T-helper 9 cell (primary cell): ENCODE measurements around the gene GMCL2.

Experiments
- DNase-seq: peaks from one replicate; pipeline ENCODE4 v3.0.0-alpha.2; 2020

GMCL2 gene

DNA sequence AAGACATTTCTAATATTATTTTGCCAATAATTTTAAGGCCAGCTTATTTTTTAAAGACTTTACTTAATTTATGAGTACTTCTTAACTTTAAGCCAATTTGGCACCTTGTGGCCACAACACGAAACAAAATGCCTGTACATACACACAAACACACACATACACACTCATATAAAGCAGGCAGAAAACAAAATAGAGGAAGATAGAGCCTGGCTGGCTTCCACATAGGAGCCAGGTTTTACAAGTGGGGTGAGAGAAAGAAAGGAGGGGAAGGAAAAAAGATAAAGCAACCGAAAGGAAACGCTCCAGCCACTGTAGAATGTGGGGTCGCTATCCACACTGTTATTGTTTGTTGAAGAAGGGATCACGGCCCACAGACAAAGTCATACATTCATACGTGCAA is 10.4 kb downstream of the GMCL2 start:
- no peak for DNase-seq

DNA sequence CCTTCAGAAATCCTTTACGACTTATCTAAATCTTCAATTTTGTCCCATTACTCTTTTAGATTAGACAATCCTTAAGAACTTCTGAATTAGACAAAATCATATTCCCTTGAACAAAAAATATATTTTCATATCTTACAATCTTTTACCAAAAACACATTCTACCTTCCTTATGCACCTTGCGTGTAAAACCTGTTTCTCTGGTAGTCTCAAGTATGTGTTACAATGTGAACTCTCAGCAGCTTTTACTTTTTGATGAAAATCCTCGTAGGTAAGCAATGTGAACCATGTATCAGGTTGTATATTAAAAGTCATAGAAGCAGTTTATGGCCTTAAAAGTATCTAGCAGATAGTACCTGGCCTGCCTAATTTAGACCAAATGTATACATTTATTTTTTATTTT is 12.7 kb downstream of the GMCL2 start:
- DNase-seq, result no peak

DNA sequence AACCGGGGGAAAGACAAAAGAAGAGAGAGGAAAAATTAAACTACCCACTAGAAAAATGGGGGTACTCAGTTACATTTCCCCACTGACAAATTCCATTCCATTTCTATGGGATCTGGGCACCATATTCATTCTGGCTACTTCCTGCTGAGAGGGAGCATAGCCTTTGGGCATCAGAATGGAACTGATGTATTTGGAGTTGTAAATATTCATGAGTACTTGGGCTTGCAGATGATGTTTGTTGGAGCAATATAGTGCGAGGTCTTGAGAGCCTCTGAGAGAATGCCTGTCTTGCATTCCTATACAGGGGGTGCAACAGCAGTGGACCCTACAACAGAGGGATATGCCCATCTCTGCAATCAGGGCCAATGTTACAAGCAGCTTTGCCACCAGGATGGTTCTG is 16.7 kb downstream of the GMCL2 start:
- DNase-seq, result no peak

DNA sequence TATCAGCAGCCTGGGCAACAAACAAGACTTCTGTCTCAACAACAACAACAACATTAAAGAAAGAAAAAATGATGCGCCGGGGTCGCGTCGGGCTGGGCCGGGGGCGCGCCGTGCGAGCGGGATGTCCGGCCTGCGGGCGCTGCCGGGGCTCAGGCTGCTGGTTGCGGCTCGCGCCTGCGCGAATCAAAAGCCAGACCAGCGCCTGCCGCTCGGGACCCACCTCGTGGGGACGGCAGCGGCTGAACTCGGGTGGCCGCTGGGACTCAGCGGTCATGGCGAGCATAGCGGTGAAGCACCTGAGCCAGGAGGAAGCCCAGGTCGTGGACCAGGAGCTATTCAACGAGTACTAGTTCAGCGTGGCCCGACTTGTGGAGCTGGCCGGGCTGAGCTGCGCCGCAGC is 21.6 kb downstream of the GMCL2 start:
- no peak for DNase-seq

DNA sequence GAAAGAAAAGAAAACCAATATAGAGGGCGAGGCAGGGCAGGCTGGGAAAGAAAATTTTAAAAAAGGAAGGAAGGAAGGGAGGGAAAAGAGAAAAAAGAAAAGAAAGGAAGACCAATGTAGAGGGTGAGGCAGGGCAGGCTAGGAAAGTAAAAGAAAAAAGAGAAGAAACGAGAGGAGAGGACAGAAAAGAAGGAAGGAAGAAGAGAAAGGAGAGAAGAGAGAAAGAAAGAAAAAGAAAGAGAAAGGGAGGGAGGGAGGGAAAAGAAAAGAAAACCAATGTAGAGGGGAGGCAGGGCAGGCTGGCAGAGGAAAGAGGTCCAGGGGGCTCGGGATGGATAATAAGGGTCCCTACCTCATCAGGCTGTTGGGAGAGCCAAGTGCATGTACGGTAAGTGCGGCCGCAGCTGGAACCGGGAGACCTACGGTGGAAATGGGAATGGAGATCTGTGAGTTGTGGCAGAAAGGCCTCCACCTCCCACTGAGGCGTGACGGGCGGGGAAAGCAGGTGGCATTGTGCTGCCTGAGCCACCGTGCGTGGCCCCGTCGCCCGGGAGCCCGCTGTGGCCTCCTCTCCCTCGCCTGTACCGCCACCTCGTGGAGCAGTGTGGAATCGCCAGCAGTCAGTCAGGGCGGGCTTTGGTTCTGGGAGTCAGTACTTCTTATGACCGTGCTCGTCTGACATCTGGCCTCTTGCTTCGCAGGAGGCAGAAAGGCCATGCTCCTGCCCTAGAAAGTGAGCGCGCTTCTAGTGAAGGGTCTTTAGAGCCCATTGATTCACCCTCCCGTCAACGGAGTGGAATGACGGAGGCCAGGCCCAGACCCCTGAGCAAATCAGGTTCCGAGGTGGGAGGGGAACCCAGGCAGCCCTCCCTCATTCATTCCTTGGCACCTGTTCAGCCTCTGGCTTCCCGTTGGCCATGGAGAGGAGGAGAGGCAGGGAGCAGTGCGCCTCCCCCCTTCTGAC is 23.1 kb downstream of the GMCL2 start:
- peak; percentile 95 for DNase-seq

DNA sequence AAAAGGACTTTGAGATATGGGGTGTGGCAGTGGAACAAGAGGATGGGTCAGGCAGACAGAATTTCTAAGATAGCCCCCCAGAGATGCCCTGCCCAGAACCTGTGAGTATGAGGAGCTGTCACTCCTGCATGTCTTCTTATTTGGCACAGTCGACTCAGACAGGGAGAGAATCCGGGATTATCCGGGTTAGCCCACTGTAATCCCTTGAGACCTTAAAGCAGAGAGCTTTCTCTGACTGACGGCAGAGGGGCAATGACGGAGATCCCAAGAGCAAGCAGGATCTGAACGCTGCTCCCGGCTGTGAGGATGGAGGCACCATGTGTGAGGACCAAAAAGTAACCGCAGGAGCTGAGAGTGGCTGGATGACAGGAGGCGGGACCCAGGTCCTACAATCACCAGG is 24.7 kb downstream of the GMCL2 start:
- DNase-seq, result no peak

DNA sequence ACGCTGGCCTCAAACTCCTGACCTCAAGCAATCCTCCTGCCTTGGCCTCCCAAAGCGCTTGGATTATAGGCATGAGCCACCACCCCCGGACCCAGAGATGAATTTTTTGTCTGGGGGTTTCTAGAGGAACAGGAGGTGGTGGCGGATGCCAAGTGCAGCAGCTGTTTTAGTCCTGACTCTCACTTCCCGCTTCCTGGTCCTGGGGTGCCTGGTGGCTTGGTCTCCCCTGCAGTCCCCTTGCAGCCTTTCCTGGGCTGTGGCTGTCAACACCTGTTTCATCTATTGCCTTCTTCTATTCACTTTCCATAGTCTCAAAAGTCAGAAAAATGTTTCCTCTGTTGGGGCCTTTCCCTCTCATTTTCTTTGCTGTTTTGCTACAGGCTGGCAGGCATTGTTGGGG is 27.0 kb downstream of the GMCL2 start:
- DNase-seq, result no peak

DNA sequence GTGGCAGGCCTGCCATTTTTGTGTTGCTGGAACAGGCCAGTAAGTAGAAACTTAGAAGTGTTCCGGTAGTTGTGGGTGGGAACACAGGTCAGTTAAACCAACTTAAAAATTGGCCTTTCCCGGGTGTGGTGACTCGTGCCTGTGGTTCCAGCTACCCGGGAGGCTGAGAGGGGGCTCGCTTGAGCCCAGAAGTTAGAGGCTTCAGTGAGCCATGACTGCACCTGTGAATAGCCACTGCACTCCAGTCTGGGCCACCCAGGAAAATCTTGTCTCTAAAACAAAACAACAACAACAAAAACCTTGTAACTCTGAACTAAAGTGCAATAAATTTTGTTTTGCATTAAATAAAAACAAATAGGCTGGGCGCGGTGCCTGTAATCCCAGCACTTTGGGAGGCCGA is 32.1 kb downstream of the GMCL2 start:
- DNase-seq, result no peak

DNA sequence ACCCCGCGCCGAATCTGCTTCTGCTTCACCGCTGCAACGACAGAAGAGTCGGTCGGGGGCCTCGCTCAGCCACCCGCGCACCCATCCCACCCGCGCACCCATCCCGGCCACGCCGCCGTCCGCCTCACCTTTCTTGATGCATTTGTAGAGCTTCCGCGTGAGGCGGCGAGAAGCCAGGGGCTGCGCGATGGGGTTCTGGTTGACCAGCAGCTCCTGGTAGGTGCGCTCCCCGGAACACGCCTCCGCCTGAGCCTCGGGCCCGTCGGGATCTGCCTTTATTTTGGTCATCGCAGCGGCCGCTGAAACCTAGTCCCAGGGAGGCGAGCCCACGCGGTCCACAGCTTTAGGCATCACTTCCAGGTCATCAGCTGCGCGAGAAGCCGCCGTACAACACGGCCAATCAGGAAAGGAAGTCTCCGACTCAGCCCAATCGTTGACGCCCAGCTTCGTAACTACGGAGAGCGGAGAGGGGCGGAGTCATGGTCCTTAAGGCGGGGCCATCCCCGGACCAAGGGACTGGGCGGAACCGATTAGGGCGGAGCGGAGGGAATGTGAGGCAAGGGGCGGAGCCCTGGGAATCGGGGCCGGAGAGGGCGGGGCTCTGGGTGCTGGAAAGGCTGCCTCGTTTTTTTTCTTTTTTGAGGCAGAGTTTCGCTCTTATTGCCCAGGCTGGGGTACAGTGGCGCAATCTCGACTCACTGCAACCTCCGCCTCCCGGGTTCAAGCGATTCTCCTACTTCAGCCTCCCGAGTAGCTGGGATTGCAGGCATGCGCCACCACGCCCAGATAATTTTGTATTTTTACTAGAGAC is 33.4 kb downstream of the GMCL2 start, which contains the start of gene NHP2:
Gene NHP2, minus strand, starts transcription at position 356 of the 811 bp plus-strand sequence. Its CDS starts 68 bp downstream, at position 288.
- peak; percentile 96 for DNase-seq

DNA sequence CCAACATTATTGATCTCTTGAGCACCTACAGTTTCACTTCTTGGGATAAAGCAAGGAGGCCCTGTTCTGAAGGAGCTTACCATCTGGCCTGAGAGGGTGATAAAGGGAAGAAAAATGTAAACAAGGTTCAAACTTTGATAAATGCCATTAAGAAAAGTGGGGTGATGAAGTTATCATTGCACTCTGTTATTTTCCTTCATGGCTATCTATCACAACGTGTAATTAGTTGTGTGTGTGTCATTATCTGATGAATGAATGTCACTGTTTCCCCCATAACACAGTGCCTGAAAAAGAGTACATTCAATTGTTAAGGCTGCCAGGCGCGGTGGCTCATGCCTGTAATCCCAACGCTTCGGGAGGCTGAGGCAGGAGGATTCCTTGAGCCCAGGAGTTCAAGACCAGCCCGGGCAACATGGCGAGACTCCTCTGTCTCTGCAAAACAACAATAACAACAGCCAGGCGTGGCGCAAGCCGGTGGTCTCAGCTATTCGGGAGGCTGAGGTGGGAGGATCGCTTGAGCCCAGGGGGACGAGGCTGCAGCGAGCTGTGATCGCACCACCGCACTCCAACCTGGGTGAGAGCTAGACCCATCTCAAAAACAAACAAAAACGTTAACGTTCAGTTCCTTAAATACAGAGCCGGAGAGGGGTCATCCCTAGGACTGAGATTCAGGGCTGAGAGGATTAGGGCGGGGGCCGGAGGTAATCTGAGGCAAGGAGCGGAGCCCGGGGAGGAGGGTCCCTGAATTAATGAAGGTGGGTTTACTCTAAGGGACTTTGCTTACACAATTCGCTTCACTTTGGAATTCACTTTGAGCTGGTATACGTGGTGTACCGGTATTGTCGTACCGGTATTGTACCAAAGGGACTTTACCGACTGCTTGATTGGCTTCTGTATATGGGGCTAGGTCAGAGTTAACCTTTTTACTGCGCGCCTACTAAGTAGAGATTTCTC is 34.4 kb downstream of the GMCL2 start:
- no peak for DNase-seq

DNA sequence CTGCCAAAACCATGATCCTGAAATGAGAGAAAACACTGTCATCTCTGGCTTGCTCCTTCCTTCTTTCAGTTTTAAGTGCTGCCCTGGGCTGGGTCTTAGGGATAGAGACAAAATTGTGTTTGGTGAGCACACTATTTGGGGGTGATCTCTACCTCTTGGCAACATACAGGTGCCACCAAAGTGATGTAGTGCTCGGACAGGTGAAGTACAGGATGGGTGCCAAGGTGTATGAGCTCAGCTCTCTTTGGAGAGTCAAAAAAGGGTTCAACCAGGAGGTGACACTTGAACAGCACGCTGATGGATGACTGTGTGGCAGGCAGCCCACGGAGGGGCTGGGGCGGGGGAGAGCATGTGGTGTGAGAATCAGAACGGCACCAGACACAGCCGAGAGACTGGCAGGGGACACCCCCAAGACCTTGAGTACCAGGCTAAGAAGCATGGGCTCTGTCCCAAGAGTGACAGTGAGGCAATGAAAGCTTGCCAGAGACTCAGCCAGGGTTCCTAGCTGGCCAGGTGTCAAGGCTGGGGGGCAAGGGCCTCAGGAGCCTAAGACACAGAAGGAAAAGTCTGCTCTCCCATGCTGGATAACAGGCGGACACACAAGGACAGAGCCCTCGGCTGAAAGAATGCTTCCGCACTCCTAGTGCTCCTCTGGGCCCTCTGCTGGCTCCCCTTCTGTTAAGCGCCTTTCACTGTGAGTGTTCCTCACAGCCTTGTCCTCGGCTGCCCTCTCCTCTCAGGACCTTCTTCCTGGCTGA is 36.0 kb downstream of the GMCL2 start:
- no peak for DNase-seq

DNA sequence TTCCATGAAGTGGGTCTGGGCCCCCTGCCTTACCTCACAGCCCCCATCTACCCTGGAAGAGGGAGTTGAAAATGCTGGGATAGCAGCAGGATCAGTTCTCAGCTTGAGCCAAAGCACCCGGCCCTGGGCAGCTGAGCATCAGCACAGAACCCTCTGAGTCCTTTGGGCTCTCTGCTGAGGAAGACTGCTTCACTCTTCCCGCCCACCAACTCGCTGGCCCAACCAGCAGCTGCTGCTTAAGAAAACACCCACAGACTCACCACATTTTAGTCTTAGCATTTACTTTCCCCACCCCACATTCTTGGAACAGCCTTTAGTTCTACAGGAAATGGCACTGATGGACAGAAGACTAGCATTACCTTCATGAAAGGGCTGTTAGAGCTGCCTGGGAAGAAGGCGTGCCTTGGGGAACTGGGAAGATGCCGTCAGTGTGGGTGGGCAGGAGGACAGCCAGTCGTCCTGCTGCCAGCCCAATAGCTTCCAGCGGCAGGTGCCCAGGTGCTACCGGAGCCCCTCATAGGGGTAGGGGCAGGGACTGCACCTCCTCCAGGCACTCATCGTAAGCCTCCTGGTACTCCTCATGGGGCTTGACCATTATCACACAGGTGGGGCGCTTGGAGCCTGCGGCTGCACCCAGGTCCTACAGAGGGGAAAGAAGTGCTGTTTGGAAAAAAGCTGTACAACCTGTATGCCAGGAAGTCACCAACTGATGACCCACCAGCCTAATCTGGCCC is 37.8 kb downstream of the GMCL2 start:
- DNase-seq, result no peak

DNA sequence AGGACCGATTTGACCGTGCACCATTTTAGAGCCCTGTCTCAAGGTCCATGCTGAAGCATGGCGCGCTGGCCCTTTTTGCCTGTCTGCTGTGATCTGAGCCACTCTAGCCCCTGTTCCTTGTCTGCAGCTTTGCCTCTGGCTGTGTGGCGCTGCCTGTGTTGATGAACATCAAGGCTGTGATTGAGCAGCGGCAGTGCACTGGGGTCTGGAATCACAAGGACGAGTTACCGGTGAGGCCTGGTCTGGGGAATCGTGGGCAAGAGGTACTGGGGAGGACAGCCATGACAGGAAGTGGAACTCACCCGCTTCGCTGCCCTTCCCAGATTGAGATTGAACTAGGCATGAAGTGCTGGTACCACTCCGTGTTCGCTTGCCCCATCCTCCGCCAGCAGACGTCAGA is 39.8 kb downstream of the GMCL2 start:
- DNase-seq, result no peak

DNA sequence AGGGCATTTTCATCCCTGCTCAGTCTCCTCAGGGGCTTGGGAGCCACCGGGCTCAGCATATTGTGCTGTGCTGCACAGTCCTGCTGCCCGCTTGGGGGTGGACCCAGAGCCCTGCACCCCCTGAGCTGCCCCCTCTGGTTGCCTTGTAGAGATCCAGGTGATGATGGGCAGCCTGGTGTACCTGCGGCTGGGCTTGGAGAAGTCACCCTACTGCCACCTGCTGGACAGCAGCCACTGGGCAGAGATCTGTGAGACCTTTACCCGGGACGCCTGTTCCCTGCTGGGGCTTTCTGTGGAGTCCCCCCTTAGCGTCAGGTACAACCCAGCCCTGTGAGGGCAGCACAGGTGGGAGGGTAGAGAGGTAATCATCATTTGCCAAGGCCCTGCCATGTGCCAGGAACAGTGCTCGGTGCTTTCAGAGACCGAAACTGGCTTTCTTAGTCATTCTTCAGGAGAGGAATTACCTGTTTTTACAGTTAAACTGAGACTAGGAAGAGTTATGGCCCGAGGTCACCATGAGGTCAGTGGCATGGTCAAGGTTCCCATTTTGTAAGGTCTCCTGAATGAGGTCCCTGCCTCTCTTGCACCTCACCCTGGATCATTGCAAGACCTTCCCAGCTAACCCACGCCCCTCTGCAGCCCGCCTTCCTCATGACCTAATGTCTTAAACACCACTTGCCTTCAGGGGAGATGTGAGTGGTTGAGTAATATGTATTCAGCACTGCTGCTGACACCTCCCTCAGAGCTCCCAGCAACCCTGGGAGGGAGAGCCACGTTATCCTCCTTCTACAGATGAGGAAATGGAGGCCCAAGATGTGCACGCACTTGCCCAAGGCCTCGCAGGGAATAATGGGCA is 41.0 kb downstream of the GMCL2 start:
- peak; percentile 70 for DNase-seq

DNA sequence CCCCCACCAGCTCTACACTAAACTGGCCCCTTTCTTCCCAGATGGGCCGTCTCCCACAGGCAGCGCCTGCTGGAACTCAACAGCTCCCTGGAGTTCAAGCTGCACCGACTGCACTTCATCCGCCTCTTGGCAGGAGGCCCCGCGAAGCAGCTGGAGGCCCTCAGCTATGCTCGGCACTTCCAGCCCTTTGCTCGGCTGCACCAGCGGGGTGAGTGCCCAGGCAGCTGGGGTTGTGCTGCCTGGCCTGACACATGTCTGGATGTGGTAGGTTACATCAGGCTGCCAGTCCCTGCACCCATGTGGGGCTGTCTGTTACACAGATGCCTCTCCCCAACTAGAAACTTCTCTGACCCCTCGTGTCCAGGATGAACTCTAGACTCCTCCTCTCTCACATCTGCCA is 43.3 kb downstream of the GMCL2 start:
- DNase-seq, result no peak

DNA sequence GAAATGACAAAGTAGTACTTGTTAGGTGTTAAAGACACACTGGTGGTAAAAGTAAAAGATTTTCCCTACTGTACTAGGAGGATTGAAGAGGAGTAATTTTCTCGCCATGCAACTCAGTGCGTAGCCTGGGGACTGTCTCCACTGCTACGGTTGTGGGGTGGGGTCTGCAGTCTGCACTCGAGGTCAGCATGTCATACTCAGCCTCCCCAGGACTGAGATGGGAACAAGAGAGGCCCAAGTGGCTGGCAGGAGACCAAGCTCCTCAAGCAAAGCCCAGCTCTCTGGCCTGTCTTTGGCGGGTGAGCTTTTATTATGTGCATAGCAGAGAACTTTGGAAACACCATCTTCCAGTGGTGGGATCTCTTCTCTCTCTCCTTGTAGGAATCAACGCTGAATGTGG is 43.9 kb downstream of the GMCL2 start:
- DNase-seq, result no peak

DNA sequence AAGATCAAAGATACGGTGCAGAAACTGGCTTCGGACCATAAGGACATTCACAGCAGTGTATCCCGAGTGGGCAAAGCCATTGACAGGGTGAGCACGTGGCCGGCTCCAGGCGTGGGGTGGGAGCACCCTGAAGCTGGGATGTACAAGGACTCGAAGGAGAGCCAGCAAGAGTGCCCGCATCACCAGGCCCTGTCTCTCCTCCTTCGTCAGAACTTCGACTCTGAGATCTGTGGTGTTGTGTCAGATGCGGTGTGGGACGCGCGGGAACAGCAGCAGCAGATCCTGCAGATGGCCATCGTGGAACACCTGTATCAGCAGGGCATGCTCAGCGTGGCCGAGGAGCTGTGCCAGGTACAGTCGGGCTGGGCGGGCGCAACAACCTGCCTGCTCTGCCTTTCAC is 44.5 kb downstream of the GMCL2 start:
- DNase-seq, result no peak

DNA sequence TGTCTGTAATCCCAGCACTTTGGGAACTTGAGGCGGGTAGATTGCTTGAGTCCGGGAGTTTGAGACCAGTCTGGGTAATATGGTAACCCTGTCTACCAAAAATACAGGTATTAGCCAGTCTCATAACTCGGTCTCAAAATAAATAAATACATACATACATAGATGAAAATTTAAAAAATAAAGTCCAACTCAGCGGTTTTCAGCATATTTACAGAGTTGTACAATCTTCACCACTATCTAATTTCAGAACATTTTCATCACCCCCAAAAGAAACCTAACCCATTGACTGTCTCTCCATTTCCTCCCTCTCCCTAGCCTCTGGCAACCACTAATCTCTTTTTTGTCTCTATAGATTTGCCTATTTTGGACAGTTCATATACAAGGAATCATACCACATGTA is 45.6 kb downstream of the GMCL2 start:
- DNase-seq, result no peak

DNA sequence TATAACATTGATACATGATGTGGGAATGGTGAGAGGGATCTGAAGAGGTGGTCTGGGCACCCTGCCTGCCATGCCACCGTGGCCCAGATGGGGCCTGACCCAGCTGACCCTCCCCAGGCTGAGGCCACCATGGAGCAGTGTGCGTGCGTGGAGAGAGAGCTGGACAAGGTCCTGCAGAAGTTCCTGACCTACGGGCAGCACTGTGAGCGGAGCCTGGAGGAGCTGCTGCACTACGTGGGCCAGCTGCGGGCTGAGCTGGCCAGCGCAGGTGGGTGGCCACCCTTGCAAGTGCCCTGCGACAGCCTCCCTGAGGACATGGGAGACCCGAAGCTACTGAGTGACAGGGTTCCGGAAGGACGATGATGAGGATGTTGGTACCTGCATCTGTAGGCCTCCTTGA is 49.2 kb downstream of the GMCL2 start:
- DNase-seq, result no peak

DNA sequence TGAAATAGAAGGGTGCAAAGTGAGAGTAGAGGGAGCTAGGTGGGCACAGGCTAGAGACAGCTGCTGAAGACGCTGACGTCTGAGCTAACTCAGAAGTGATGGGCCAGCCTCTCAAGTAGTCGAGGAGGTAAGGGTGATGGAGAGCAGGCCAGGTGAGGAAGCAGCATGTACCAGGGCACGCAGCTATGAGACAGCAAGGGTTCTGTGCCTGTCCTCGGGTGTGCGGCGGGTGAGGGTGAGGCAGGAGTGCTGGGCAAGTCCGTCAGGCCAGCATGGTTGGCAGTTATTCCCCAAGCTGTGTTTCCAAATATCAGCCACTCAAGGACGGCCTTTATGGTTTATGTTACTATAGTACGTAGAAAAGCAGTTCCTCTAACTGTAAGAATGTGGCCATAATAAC is 50.2 kb downstream of the GMCL2 start:
- no peak for DNase-seq
